GM21528 (cell line): ENCODE data around the gene BCR.

ENCODE experiments used
- ATAC-seq: cut with Tn5 transposase; IDR thresholded peaks from one replicate; pipeline ENCODE4 v1.9.1; 2021; ENCODE audit warnings: mild to moderate bottlenecking, moderate library complexity; ENCODE audit not compliant: unreplicated experiment, low FRiP score

The BCR gene

DNA sequence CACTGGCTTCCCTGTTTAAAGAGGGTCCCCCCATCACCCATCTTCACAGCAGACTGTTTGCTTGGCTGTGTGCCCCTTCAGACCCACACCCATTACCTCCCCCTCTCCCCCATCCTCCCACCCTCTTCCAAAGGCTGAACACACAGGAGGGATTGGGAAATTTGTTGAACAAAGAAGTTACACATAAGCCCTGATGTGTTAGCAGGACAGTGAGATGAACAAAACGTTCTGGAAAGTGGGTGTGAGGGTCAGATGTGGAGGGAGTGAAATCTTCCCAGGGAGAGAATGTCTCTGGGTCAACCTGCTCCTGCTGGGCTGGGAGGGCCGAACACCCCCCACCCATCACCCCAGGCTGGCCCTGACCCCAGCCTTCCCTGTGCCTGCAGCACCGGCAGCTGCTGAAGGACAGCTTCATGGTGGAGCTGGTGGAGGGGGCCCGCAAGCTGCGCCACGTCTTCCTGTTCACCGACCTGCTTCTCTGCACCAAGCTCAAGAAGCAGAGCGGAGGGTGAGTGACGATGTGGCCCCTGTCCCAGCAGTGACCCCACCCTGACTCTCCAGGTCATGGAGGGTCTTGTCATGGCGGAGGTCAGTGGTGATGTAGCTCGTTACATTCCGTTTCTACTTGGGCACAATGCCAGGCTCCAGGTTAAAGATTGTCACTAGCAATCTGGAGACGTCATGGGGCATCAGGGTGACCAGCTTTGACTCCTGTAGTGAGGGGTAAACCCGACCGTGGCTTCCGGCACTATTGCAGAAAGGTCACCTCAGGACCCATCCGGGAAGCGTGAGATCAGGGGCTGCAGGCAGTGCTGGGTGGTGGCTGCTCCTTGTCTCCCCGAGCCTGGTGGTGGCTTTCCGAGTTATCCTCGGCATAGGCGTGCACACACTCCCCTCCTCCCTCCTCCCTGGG, 103.5 kb downstream of the BCR start:
- no peak for ATAC-seq

- ATAC-seq: no peak
Observed at GRCh38 chr22:23284504-23285033, 104.3 kb downstream of the BCR start.

DNA sequence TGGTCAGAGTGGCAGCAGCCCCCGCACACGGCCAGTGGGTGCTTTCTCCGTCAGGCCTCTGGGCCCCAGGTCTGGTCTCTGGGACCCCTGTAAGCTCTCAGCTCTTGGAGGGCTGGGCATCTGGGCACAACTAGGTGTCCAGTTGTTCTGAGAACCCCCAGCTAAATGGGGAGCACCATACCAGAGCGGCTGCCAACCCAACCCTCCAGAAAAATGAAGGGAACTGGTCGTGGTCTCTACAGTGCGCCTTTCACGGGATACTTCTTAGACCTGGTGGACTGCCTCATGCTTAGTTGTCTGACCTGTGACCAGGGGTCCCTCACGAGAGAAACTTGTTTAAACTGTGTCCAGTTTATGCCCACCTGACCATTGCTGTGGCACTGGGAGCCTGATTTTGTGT, 104.9 kb downstream of the BCR start:
- ATAC-seq: no peak

DNA sequence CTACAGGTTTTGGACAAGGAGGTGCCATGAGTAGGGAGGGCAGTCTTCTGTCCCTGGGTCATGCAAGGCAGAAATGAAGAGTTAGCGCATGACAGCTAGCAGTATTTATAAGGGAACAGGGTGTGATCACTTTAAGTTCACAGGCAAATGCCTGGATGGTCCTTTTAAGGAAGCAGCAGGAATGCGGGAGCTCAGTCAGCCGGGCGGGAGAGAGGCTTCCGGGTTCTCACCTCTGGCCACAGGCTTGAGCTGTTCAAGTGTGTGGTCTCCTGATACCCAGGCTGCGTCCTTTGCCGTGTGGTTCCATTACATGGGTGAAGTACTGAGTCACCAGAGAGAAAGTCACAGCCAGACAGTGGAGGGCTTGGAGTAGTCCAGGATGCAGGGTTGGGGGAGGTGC, 105.4 kb downstream of the BCR start:
- no peak for ATAC-seq

- ATAC-seq: no peak
Observed at GRCh38 chr22:23286296-23286695, 106.0 kb downstream of the BCR start.

DNA sequence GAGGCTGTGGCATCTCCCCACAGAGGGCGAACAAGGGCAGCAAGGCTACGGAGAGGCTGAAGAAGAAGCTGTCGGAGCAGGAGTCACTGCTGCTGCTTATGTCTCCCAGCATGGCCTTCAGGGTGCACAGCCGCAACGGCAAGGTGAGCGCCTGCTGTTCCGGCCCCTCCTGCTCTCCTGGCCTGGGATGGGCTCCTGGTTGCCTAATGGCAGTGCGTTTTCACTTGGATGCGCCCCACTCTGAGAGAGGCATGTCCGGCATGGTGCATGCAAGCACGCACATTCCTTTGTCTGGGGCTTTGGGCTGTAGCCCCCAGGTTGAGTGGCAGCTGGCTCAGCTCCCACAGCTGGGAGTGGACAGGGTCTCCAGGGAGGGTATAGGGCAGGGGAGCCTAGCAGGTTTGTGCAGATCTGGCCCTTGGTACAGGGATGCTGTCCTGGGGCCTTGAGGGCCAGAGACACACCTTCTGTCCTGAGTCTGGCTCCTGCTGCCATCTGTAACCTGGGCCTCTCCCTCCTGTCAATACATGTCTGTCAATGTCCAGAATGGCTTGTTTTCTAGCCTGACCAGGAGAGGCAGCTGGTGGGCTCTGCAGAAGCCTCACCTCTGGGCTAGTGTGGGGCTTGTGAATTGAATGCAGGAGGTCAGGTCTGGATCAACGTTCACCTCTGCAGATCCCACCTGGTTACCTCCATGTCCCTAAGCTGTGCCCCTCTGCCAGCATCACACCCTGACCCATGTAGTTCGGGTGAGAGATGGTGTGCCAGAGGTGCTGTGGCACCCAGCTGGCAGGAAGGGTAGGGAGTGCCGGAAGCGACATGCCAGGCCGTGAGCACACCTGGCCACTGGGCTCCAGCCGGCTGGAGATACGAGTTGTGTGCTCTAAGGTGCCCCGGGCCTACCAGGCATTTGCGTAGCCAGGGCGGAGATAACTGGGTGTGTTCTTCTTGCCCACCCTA, 107.1 kb downstream of the BCR start:
- ATAC-seq: no peak

- ATAC-seq: no peak
Observed at GRCh38 chr22:23288301-23289129, 108.2 kb downstream of the BCR start.

DNA sequence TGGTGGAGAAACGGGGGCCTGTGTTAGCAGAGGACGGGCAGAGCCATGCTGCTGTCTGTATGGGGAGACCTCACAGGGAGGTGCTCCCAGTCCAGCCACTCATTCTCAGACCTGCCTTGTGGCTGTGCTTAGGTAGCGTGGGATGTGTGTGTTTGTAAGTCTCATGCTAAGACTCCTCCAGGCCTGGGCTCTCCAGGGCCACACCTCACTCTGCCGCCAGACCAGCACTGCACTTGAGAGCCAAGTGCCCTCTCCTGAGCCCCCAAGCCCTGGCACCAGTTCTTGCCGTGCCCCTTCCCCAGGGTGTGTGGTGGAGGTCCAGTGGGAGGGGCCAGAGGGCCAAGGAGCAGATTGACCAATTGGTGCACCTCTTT, 108.8 kb downstream of the BCR start:
- ATAC-seq: no peak

DNA sequence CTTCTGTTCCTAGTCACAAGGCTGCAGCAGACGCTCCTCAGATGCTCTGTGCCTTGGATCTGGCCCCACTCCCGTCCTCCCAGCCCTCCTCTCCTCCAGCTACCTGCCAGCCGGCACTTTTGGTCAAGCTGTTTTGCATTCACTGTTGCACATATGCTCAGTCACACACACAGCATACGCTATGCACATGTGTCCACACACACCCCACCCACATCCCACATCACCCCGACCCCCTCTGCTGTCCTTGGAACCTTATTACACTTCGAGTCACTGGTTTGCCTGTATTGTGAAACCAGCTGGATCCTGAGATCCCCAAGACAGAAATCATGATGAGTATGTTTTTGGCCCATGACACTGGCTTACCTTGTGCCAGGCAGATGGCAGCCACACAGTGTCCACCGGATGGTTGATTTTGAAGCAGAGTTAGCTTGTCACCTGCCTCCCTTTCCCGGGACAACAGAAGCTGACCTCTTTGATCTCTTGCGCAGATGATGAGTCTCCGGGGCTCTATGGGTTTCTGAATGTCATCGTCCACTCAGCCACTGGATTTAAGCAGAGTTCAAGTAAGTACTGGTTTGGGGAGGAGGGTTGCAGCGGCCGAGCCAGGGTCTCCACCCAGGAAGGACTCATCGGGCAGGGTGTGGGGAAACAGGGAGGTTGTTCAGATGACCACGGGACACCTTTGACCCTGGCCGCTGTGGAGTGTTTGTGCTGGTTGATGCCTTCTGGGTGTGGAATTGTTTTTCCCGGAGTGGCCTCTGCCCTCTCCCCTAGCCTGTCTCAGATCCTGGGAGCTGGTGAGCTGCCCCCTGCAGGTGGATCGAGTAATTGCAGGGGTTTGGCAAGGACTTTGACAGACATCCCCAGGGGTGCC, 109.8 kb downstream of the BCR start:
- no peak for ATAC-seq

GRCh38 chr22:23291806-23292452, 111.6 kb downstream of the BCR start:
- no peak for ATAC-seq

DNA sequence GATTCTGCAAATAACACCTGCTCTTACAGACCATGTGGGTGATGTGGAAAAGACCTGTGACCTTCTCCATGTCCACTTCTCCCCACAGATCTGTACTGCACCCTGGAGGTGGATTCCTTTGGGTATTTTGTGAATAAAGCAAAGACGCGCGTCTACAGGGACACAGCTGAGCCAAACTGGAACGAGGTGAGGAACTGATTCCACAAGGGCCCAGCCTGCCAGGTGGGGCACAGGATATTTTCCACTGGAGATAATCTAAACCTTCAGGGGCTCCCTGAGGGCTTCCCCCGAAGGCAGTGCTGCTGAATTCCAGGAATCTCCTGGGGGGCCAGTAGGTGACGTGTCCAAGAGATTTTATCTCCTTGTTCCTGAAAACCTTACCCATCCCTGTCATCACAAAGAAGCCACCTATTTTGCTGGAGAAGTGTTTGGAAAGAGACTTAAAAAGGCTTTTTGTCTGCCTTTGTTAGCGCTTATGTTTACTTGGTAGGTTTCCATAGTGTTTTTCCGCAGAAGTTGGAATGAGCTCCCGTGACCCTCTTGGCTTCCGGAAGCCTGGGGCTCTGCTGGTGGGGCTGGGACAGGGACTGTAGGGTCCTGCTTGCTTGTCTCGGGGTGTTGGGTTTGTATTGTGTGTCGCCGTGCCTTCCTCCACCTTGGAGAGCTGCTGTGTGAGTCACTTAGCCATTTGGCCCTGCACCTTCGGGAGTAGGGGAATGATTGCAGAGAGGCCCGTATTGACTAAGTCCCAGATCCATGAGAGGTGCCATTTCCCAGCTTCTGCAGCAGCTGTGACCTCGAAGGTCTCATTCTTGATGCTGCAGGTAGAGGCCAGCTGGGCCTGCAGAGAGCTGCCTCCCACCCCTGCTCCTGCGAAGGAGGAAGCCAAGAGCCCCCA, 112.4 kb downstream of the BCR start:
- no peak for ATAC-seq

DNA sequence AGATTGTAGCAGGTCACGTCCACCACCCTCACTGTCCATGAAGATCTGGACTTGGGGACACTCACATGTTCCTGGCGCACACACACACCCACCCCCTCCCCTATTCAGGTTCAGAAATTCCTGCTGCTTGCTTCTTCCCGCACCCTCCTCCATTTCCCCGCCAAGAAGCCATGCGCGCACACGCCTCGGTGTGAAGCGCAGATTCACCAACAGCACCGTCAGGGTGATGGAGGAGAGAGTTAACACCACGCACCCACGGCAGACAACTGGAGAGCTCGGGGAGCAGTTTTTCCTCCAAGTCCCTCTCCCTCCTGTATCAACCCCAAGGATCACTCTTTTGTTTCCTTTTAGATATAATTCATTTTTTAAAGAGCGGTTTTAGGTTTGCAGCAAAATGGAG, 113.4 kb downstream of the BCR start:
- ATAC-seq: no peak

- ATAC-seq: no peak
Observed at GRCh38 chr22:23294221-23294620, 113.9 kb downstream of the BCR start.

- ATAC-seq: no peak
Observed at GRCh38 chr22:23300476-23300875, 120.2 kb downstream of the BCR start.

DNA sequence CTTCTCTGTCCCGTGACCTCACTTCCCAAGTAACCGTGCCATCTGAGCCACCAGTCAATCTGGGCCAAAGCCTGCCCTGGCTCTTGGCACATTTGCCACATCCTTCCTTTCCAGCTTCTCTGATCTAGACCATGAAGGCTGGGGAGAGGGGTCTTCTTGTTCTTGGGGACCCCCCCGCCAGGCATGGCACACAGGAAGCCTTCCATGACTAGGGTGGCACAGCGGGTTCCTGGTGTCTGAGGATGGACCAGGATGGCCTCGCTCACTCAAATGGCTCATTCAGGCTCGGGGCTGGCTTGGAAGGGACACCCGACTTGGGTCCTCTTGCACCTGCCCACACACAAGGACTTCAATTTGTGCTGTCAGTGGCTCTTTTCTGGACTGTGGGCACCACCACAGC, 121.3 kb downstream of the BCR start:
- no peak for ATAC-seq

- ATAC-seq: no peak
Observed at GRCh38 chr22:23302171-23303002, 122.1 kb downstream of the BCR start.

DNA sequence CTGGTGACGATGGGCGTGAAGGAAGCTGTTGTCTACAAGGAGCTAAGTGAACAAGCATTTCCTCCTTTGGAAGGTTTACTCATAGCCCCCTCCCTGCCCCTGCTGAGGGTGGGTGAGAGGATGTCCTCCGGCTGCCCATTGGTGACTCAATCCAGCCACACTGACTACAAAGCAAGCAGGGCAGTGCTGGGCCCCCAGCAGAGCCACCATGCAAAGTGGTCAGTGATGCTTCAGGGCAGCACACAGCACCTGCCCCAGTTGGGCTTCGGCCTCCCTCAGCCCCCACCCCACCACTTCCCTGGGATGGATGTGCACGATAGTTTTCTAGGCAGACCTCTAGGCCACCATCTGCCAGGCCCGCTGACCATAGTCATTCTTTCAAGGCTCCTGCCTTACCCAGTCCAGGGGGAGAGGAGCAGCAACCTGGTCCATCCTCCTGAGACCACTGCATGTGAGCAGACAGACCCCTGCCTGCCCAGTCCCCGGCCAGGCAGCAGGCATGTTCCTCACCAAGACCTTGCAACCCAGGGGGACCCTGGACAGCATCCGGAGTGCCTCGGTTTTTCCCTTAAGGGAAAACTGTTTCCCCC, 125.1 kb downstream of the BCR start:
- no peak for ATAC-seq
